Loucy (cell line): Measurements from ENCODE around the gene KRT27.

Experiments used
- H2AFZ ChIP-seq: fragments of 200-600 bp; sonication (generic); 2 replicates; pipeline ENCODE4 v1.6.0; 2016; ENCODE audit warnings: antibody characterized with exemption, mild to moderate bottlenecking, low read length, moderate library complexity
- H3F3A ChIP-seq: fragments of 200-600 bp; 2 replicates; pipeline ENCODE4 v1.6.0; 2016; ENCODE audit warnings: antibody characterized with exemption, low read depth, mild to moderate bottlenecking
- H3K27me3 ChIP-seq: fragments of 200-600 bp; sonication (generic); 2 replicates; pipeline ENCODE4 v1.6.1; 2014; ENCODE audit warnings: low read length, mild to moderate bottlenecking; ENCODE audit not compliant: insufficient read depth, poor library complexity, severe bottlenecking
- H3K36me3 ChIP-seq: fragments of 200-600 bp; sonication (generic); 2 replicates; pipeline ENCODE4 v1.6.1; 2016; ENCODE audit warnings: low read length; ENCODE audit not compliant: insufficient read depth
- H3K4me1 ChIP-seq: fragments of 200-600 bp; sonication (generic); 2 replicates; pipeline ENCODE4 v1.5.1; 2014; ENCODE audit warnings: low read length, mild to moderate bottlenecking; ENCODE audit not compliant: insufficient read depth, poor library complexity, severe bottlenecking
- H3K4me2 ChIP-seq: fragments of 200-600 bp; sonication (generic); 2 replicates; pipeline ENCODE4 v1.6.0; 2014; ENCODE audit warnings: antibody characterized with exemption, low read length, low read depth, mild to moderate bottlenecking; ENCODE audit not compliant: poor library complexity, severe bottlenecking
- H3K4me3 ChIP-seq: fragments of 200-600 bp; sonication (generic); 2 replicates; pipeline ENCODE4 v1.5.1; 2014; ENCODE audit warnings: low read length, mild to moderate bottlenecking, mixed read lengths; ENCODE audit not compliant: poor library complexity, severe bottlenecking
- H3K79me2 ChIP-seq: fragments of 200-600 bp; sonication (generic); 2 replicates; pipeline ENCODE4 v1.6.1; 2014; ENCODE audit warnings: low read length; ENCODE audit not compliant: insufficient read depth
- H3K9ac ChIP-seq: fragments of 200-600 bp; sonication (generic); 2 replicates; pipeline ENCODE4 v1.6.0; 2014; ENCODE audit warnings: mild to moderate bottlenecking, low read depth, low read length, moderate library complexity; ENCODE audit not compliant: poor library complexity, severe bottlenecking
- H3K9me2 ChIP-seq: fragments of 200-600 bp; sonication (generic); replicated peaks from 2 replicates; pipeline ENCODE4 v1.6.1; 2016; ENCODE audit warnings: low read depth, low read length, mixed read lengths
- H3K9me3 ChIP-seq: fragments of 200-600 bp; sonication (generic); 2 replicates; pipeline ENCODE4 v1.6.1; 2014; ENCODE audit warnings: mild to moderate bottlenecking, antibody characterized with exemption, low read length, low read depth; ENCODE audit not compliant: insufficient read depth
- H4K20me1 ChIP-seq: fragments of 200-600 bp; sonication (generic); 2 replicates; pipeline ENCODE4 v1.6.0; 2014; ENCODE audit warnings: antibody characterized with exemption, low read length, mild to moderate bottlenecking; ENCODE audit not compliant: insufficient read depth, poor library complexity, severe bottlenecking
- EZH2phosphoT487 ChIP-seq: fragments of 200-600 bp; IDR thresholded peaks from 2 replicates; pipeline ENCODE4 v1.6.1; 2018; ENCODE audit warnings: antibody characterized with exemption, mild to moderate bottlenecking, moderate library complexity, borderline replicate concordance
- TF ChIP-seq, protein P1 (sequence below): fragments of 200-600 bp; sonication (generic); conservative IDR thresholded peaks from 2 replicates; pipeline ENCODE4 v1.5.1; 2014; ENCODE audit warnings: mild to moderate bottlenecking, antibody characterized with exemption, low read length

The KRT27 gene

DNA sequence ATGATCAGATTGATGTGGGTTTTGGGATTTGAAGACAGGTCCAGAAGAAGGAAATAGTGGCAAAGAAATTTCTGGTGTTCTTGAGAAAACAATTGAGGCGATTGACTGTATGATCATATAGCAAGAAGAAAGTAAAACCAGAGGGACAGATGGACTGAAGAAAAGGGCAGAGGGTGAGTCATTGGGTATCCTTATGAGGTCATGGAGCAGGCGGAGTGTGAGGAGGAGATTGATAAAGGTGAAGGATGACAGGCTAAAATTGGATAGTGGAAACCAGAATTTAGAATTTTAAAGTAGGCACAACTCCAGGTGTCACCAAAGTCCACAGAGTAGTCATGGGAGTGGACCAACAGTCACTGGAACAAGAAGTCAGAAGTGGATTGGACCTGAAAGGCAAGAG lies 18.8 kb upstream of the KRT27 start:
- no peak for TF ChIP-seq EZH2phosphoT487
- Histone ChIP-seq H3K9ac (no peak overlapping the region), H3K9me2 (no peaks in the 10 kb centered on the region), H3K4me3 (no peak overlapping the region), H3K9me3 (no peaks in the 10 kb centered on the region), H3K4me2 (no peak overlapping the region), H3K79me2 (no peaks in the 10 kb centered on the region), H3K27me3 (peaks cover 34% of the 10 kb centered on the region), H3K36me3 (no peaks in the 10 kb centered on the region), H2AFZ (no peak overlapping the region), H3K4me1 (no peaks in the 10 kb centered on the region), H3F3A (no peaks in the 10 kb centered on the region), H4K20me1 (no peaks in the 10 kb centered on the region)

DNA sequence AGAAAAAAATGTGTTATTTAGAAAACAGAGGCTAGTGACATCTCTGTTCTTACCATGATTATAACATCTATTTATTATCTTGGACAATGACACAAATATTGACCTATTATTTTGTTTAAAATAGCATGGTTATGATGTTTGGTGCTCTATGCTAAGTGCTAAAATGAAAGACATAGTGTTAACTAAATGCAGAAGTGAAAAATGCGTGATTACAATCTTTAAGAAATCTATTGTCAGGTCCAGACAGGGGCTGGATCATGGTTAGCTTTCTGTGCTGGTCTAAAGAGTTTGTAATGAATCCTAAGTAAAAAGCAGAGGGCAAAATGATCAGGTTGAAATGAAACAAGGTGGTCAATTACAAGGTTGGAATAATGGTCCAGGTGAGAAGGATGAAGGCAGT lies 18.0 kb upstream of the KRT27 start:
- no peak overlapping the region for H3K9ac ChIP-seq
- TF ChIP-seq, protein P1, sequence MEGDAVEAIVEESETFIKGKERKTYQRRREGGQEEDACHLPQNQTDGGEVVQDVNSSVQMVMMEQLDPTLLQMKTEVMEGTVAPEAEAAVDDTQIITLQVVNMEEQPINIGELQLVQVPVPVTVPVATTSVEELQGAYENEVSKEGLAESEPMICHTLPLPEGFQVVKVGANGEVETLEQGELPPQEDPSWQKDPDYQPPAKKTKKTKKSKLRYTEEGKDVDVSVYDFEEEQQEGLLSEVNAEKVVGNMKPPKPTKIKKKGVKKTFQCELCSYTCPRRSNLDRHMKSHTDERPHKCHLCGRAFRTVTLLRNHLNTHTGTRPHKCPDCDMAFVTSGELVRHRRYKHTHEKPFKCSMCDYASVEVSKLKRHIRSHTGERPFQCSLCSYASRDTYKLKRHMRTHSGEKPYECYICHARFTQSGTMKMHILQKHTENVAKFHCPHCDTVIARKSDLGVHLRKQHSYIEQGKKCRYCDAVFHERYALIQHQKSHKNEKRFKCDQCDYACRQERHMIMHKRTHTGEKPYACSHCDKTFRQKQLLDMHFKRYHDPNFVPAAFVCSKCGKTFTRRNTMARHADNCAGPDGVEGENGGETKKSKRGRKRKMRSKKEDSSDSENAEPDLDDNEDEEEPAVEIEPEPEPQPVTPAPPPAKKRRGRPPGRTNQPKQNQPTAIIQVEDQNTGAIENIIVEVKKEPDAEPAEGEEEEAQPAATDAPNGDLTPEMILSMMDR: no peak
- TF ChIP-seq EZH2phosphoT487: no peak
- H2AFZ ChIP-seq: no peak overlapping the region
- H3F3A ChIP-seq: no peaks in the 10 kb centered on the region
- peaks cover 34% of the 10 kb centered on the region for H3K27me3 ChIP-seq
- no peaks in the 10 kb centered on the region for H3K9me3 ChIP-seq
- H3K79me2 ChIP-seq: no peaks in the 10 kb centered on the region
- no peaks in the 10 kb centered on the region for H3K36me3 ChIP-seq
- H3K4me2 ChIP-seq: no peak overlapping the region
- no peaks in the 10 kb centered on the region for H3K4me1 ChIP-seq
- no peaks in the 10 kb centered on the region for H3K9me2 ChIP-seq
- no peaks in the 10 kb centered on the region for H4K20me1 ChIP-seq
- H3K4me3 ChIP-seq: no peak overlapping the region

GRCh38 chr17:40799859-40800258 lies 17.5 kb upstream of the KRT27 start, which contains the start of gene KRT28:
KRT28 (minus strand) TSS chr17:40799959; CDS start chr17:40799893, 66 bp downstream.
- Histone ChIP-seq H3K36me3 (no peaks in the 10 kb centered on the region), H3K27me3 (peaks cover 30% of the 10 kb centered on the region), H3K9ac (no peak within 1 kb of the TSS), H3K79me2 (no peaks in the 10 kb centered on the region), H3K4me2 (no peak within 1 kb of the TSS), H3K4me3 (no peak within 1 kb of the TSS), H4K20me1 (no peaks in the 10 kb centered on the region), H2AFZ (no peak within 1 kb of the TSS), H3F3A (no peaks in the 10 kb centered on the region), H3K9me3 (no peaks in the 10 kb centered on the region), H3K4me1 (no peaks in the 10 kb centered on the region), H3K9me2 (no peaks in the 10 kb centered on the region)
- TF ChIP-seq EZH2phosphoT487: no peak
- TF ChIP-seq, protein P1: no peak

DNA sequence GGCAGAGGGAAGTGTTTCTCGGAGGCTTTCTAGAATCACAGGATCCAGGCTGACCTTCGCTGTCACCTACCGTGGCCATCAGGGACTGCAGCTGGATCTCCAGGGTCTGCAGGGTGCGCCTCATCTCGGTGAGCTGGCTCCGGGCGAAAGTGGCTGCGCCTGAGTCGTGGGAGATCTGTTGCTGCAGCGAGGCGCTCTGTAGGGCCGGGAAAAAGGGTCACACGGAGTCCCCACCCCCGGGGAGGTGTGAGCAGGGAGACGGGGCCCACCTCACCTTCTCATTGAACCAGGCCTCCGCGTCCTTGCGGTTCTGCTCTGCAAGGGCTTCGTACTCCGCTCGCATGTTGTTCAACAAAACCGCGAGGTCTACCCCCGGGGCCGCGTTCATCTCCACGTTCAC lies 14.5 kb upstream of the KRT27 start:
- TF ChIP-seq, protein P1: no peak
- no peak for TF ChIP-seq EZH2phosphoT487
- Histone ChIP-seq H3K36me3 (no peaks in the 10 kb centered on the region), H2AFZ (no peak overlapping the region), H3K4me2 (no peak overlapping the region), H3K9ac (no peak overlapping the region), H3K79me2 (no peaks in the 10 kb centered on the region), H3K4me1 (no peaks in the 10 kb centered on the region), H3K27me3 (peaks cover 33% of the 10 kb centered on the region), H4K20me1 (no peaks in the 10 kb centered on the region), H3K9me2 (no peaks in the 10 kb centered on the region), H3K9me3 (no peaks in the 10 kb centered on the region), H3K4me3 (no peak overlapping the region), H3F3A (no peaks in the 10 kb centered on the region)
